ENCODE measurements around the gene TULP3. TPM values are rescaled to one million over a fixed set of nuclear protein-coding genes. Genes with fewer than 3 reads are reported as not detected.

Gene TULP3
- total and polyA plus RNA-seq, 2 of the 8 experiments (the other 6 are each of a cell fraction or from before 2014, with no cell fraction given): 18.4 to 21.2 TPM

DNA sequence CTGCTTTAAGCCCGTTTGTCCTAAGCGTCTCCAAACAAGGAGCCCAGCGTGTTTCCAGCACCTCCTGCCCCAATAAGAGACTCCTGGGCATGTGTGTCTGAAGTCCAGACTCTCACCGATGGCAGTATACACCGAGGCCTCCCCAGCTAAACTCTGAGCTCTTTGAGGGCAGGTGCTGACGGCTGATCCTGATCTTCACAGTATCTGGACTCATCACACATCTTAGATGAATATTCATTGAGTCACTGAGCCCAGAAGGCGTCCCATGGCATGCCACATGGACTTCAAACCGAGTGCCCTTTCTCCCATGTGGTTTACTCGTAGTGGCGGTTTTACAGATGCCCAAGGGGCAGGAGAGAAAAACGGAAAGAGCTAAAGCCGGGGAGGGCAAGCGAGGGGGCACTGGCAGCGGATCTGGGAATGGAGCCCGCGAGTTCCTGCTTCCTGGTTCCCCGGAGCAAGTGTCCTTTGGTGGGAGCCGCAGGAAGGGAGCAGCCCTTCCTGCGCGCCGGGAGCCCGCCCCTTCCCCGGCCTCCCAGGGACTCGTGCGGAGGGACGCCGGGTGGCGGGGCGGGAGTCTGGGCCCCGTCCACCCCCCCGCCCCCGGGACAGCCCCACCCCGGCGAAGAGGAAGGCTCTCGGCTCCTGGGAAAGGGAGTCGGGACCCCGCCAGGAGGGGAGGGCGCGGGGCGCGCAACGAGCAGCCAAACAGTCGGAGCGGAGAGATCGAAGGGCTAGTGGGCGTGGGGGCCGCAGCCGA, 67.9 kb downstream of the TULP3 start:
- H3K23ac ChIP-seq (ENCODE audit: insufficient read length): no peak overlapping the region
- ChIA-PET CTCF (ENCODE audit: partially characterized antibody) (interaction anchor here (0.9 to 3.0 kb wide), 5 partner anchors 8 to 117 kb away, joined by 3 to 13 read pairs (median 6); no protein-coding TSS in a partner anchor), POLR2A (ENCODE audit: partially characterized antibody) (interaction anchor here (0.9 to 2.1 kb wide), 18 partner anchors 9 to 146 kb away, joined by 3 to 10 read pairs (median 4); partner anchors contain the start of gene ITFG2)
- peaks cover 0 to 6% (median 3%) of the 10 kb centered on the region in 4 experiments; a peak in 4 of 7 replicates for H3K27me3 ChIP-seq (replicated peaks in 1 of 4; ENCODE audit: control insufficient read depth in 3 of 4, extremely low read depth in 1 of 4, insufficient read depth in 3 of 4, low read length in 3 of 4)
- H3K79me1 ChIP-seq (ENCODE audit: low read depth, low read length): peaks cover 2% of the 10 kb centered on the region; the same call in 1 of the 2 replicates
- H4K91ac ChIP-seq (replicated peaks; ENCODE audit: insufficient read length, low read length): peak overlapping the region; percentile 90
- H3K9ac ChIP-seq (replicated peaks in 1 of 4; ENCODE audit: extremely low read depth in 1 of 4, low read depth in 3 of 4, low read length in 3 of 4): peak overlapping the region in 3 of 4 experiments; percentile 55 to 73 (median 56); a peak in 5 of 7 replicates
- no peaks in the 10 kb centered on the region for H3K9me3 ChIP-seq (ENCODE audit: insufficient read depth in 2 of 2, low read depth in 1 of 2, low read length in 1 of 2)
- H2AK5ac ChIP-seq (ENCODE audit: low read depth, low read length): no peak overlapping the region
- peaks cover 10 to 38% of the 10 kb centered on the region in 2 experiments; a peak in 3 of 4 replicates for H3K79me2 ChIP-seq (ENCODE audit: control insufficient read depth in 1 of 2, insufficient read depth in 2 of 2, low read length in 2 of 2)
- no peaks in the 10 kb centered on the region for H3K36me3 ChIP-seq (ENCODE audit: control insufficient read depth in 2 of 4, insufficient read depth in 4 of 4, low read length in 3 of 4)
- FAIRE-seq: no peak
- peak overlapping the region; percentile 81 for H2BK120ac ChIP-seq (replicated peaks; ENCODE audit: low read depth, low read length)
- peak overlapping the region; percentile 95 for H3K18ac ChIP-seq (ENCODE audit: extremely low read depth, low read length)
- H2BK20ac ChIP-seq (ENCODE audit: low read length): 0 out of 2 replicates have a peak overlapping the region, but pooled peaks have one; percentile 1
- peak overlapping the region; percentile 75; the same call in 1 of the 2 replicates for H2BK15ac ChIP-seq (ENCODE audit: low read length)
- peak overlapping the region; percentile 96; the same call in 1 of the 2 replicates for H2AFZ ChIP-seq (ENCODE audit: low read length)
- H3K56ac ChIP-seq (replicated peaks; ENCODE audit: insufficient read length, low read depth, low read length): peak overlapping the region; percentile 67
- H3K14ac ChIP-seq (ENCODE audit: insufficient read length): no peak overlapping the region
- peak overlapping the region; percentile 97; the same call in 1 of the 2 replicates for H2BK5ac ChIP-seq (ENCODE audit: low read depth, low read length)
- no peak overlapping the region; the same call in 1 of the 2 replicates for H4K8ac ChIP-seq (ENCODE audit: extremely low read depth, insufficient read depth, low read length)
- 3% methylated on average over 30 of the region's 48 CpGs; no CpG with 5 or more reads in 1 of the 2 experiments for WGBS, 2 experiments (ENCODE audit: extremely low coverage in 1 of 2, insufficient coverage in 1 of 2, insufficient read length in 1 of 2, insufficient replicate concordance in 2 of 2, low coverage in 1 of 2, low lambda C conversion rate in 2 of 2, missing lambda C conversion rate in 1 of 2)
- peaks cover 11 to 30% (median 14%) of the 10 kb centered on the region in 4 experiments for H3K4me1 ChIP-seq (replicated peaks in 1 of 4; ENCODE audit: control insufficient read depth in 3 of 4, insufficient read depth in 4 of 4, low read length in 3 of 4)
- H4K5ac ChIP-seq (ENCODE audit: insufficient read length, low read depth, low read length): peak overlapping the region; percentile 85
- peak overlapping the region; percentile 91 to 99 for H3K4me2 ChIP-seq (ENCODE audit: insufficient read depth in 1 of 2, low read depth in 2 of 2, low read length in 2 of 2)
- H4K20me1 ChIP-seq (replicated peaks in 1 of 2; ENCODE audit: control insufficient read depth in 1 of 2, insufficient read depth in 2 of 2, low read length in 2 of 2): peaks cover 3 to 11% of the 10 kb centered on the region in 2 experiments
- peak in 1 of 2 experiments; percentile 79 for DNase-seq (ENCODE audit: low read depth in 1 of 2, low spot score in 2 of 2)
- peak overlapping the region; percentile 12 for H3K4ac ChIP-seq (replicated peaks; ENCODE audit: insufficient read length, low read depth, low read length)
- peak overlapping the region; percentile 91; the same call in 1 of the 2 replicates for H2BK12ac ChIP-seq (ENCODE audit: low read depth, low read length)
- H3K23me2 ChIP-seq (ENCODE audit: low read depth, low read length): peaks cover 22% of the 10 kb centered on the region
- H3K27ac ChIP-seq (ENCODE audit: low read depth, low read length): peak overlapping the region; percentile 39; the same call in 1 of the 2 replicates
- H3K4me3 ChIP-seq (ENCODE audit: extremely low read depth in 1 of 4, insufficient read depth in 2 of 4, low read depth in 3 of 4, low read length in 4 of 4): peak overlapping the region; percentile 50 to 87 (median 66)
- TF ChIP-seq TAF1 (IDR thresholded peaks at IDR 0.05; ENCODE audit: low read depth, low read length) (0 out of 2 replicates have a peak, but pooled peaks have one; percentile 13), POLR2AphosphoS5 (IDR thresholded peaks at IDR 0.05; ENCODE audit: low read depth, low read length) (0 out of 2 replicates have a peak, but pooled peaks have one; percentile 34), SIRT6 (IDR thresholded peaks at IDR 0.05; ENCODE audit: low read length) (no peak), SIN3A (conservative IDR thresholded peaks at IDR 0.05 in 1 of 2, IDR thresholded peaks at IDR 0.05 in 1 of 2; ENCODE audit: low read depth in 1 of 2, low read length in 2 of 2) (peak in 1 of 2 experiments; percentile 31; a peak in 1 of 4 replicates), RAD21 (IDR thresholded peaks at IDR 0.05 in 1 of 2, conservative IDR thresholded peaks at IDR 0.05 in 1 of 2; ENCODE audit: low read depth in 2 of 2, low read length in 2 of 2) (no peak), CBX8 (IDR thresholded peaks at IDR 0.05; ENCODE audit: borderline replicate concordance, low read depth, low read length) (no peak)
